RWPE2 (cell line): ENCODE data around the gene STXBP5L.
A peak's percentile ranks its signal among the peaks of the same experiment; 100 is the strongest.

ENCODE experiments used
- ATAC-seq: fragments of 200-7000 bp; cut with Tn5 transposase; 3 replicates; pipeline ENCODE4 v1.9.1; 2021; ENCODE audit warnings: low read depth
- DNase-seq: peaks from one replicate; pipeline ENCODE4 v3.0.0-alpha.2; 2020; ENCODE audit warnings: low spot score
- H3K27ac ChIP-seq: fragments of 450-650 bp; 2 replicates; pipeline ENCODE4 v1.5.1; 2017; ENCODE audit warnings: mild to moderate bottlenecking; ENCODE audit not compliant: poor library complexity, severe bottlenecking
- H3K27me3 ChIP-seq: fragments of 250-450 bp; sonication (Bioruptor Pico); 2 replicates; pipeline ENCODE4 v1.5.1; 2021; ENCODE audit warnings: mild to moderate bottlenecking, moderate library complexity; ENCODE audit not compliant: insufficient read depth, poor library complexity, severe bottlenecking
- H3K36me3 ChIP-seq: fragments of 250-450 bp; sonication (Bioruptor Pico); 2 replicates; pipeline ENCODE4 v1.5.1; 2020; ENCODE audit warnings: low read depth, mild to moderate bottlenecking, moderate library complexity
- H3K4me1 ChIP-seq: fragments of 250-450 bp; sonication (Bioruptor Pico); 2 replicates; pipeline ENCODE4 v1.5.1; 2021; ENCODE audit warnings: mild to moderate bottlenecking, moderate library complexity; ENCODE audit not compliant: insufficient read depth, poor library complexity, severe bottlenecking
- H3K4me3 ChIP-seq: fragments of 250-450 bp; sonication (Bioruptor Pico); 2 replicates; pipeline ENCODE4 v1.5.1; 2021; ENCODE audit warnings: mild to moderate bottlenecking, moderate library complexity; ENCODE audit not compliant: severe bottlenecking
- H3K9me3 ChIP-seq: fragments of 250-450 bp; sonication (Bioruptor Pico); 2 replicates; pipeline ENCODE4 v1.5.1; 2021; ENCODE audit warnings: mild to moderate bottlenecking, moderate library complexity; ENCODE audit not compliant: severe bottlenecking
- TF ChIP-seq, protein P1 (sequence below): fragments of 450-650 bp; IDR thresholded peaks from one replicate; pipeline ENCODE4 v1.5.1; 2017; ENCODE audit warnings: mild to moderate bottlenecking, moderate library complexity; ENCODE audit not compliant: poor library complexity, severe bottlenecking

The STXBP5L gene

GRCh38 chr3:120908030-120908794 is at the start of gene STXBP5L:
Gene STXBP5L, plus strand, starts transcription at chr3:120908205. Its CDS starts 1,374 bp downstream, at chr3:120909579.
- Histone ChIP-seq H3K27me3 (peaks cover 74% of the 10 kb centered on the region), H3K4me3 (peak within 1 kb of the TSS; percentile 15), H3K27ac (no peak within 1 kb of the TSS), H3K9me3 (no peaks in the 10 kb centered on the region), H3K4me1 (no peaks in the 10 kb centered on the region), H3K36me3 (no peaks in the 10 kb centered on the region)
- peak; percentile 65 for DNase-seq
- TF ChIP-seq, protein P1, sequence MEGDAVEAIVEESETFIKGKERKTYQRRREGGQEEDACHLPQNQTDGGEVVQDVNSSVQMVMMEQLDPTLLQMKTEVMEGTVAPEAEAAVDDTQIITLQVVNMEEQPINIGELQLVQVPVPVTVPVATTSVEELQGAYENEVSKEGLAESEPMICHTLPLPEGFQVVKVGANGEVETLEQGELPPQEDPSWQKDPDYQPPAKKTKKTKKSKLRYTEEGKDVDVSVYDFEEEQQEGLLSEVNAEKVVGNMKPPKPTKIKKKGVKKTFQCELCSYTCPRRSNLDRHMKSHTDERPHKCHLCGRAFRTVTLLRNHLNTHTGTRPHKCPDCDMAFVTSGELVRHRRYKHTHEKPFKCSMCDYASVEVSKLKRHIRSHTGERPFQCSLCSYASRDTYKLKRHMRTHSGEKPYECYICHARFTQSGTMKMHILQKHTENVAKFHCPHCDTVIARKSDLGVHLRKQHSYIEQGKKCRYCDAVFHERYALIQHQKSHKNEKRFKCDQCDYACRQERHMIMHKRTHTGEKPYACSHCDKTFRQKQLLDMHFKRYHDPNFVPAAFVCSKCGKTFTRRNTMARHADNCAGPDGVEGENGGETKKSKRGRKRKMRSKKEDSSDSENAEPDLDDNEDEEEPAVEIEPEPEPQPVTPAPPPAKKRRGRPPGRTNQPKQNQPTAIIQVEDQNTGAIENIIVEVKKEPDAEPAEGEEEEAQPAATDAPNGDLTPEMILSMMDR, result no peak
- ATAC-seq, result peak; percentile 96

- no peaks in the 10 kb centered on the region for H3K4me1 ChIP-seq
- no peak for DNase-seq
- no peaks in the 10 kb centered on the region for H3K9me3 ChIP-seq
- H3K4me3 ChIP-seq, result no peak overlapping the region
- no peak for ATAC-seq
- no peaks in the 10 kb centered on the region for H3K27me3 ChIP-seq
- H3K27ac ChIP-seq, result no peak overlapping the region
- H3K36me3 ChIP-seq, result no peaks in the 10 kb centered on the region
- TF ChIP-seq, protein P1, result no peak
Measured at GRCh38 chr3:120858521-120858920, 49.5 kb upstream of the STXBP5L start.

DNA sequence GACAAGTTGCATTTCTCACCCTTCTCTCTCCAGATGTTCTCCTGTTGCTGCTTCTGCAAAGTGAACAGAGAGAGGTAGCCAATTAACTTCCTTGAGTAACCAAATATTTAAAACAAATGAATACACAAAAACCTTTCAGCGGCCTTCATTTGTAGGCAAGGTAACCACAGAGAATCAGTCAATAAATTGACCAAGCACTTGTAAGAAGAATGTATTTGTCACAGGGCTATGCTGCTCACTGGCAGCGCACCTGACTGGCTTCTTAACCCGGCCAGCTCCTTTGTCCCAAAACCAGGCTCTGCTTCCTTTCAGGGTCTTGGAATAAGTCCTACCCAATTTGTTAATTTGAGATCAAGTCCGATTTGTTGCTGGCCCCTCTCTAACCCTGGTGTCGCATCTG is 43.5 kb upstream of the STXBP5L start:
- H3K27ac ChIP-seq, result no peak overlapping the region
- no peak for DNase-seq
- H3K36me3 ChIP-seq, result no peaks in the 10 kb centered on the region
- no peaks in the 10 kb centered on the region for H3K4me1 ChIP-seq
- ATAC-seq, result no peak
- TF ChIP-seq, protein P1, result no peak
- H3K9me3 ChIP-seq, result no peaks in the 10 kb centered on the region
- H3K27me3 ChIP-seq, result no peaks in the 10 kb centered on the region
- H3K4me3 ChIP-seq, result no peak overlapping the region

GRCh38 chr3:120875507-120875906 is 32.5 kb upstream of the STXBP5L start:
- peaks cover 3% of the 10 kb centered on the region for H3K27me3 ChIP-seq
- ATAC-seq, result no peak
- DNase-seq, result no peak
- TF ChIP-seq, protein P1, result no peak
- no peaks in the 10 kb centered on the region for H3K9me3 ChIP-seq
- H3K4me1 ChIP-seq, result no peaks in the 10 kb centered on the region
- no peak overlapping the region for H3K4me3 ChIP-seq
- no peaks in the 10 kb centered on the region for H3K36me3 ChIP-seq
- no peak overlapping the region for H3K27ac ChIP-seq

- H3K4me1 ChIP-seq, result no peaks in the 10 kb centered on the region
- ATAC-seq, result no peak
Measured at GRCh38 chr3:120875989-120876388, 32.0 kb upstream of the STXBP5L start.

More at GRCh38 chr3:120875989-120876388, 32.0 kb upstream of the STXBP5L start:
- H3K9me3 ChIP-seq, result no peaks in the 10 kb centered on the region
- H3K27ac ChIP-seq, result no peak overlapping the region
- DNase-seq, result no peak
- H3K4me3 ChIP-seq, result no peak overlapping the region
- no peaks in the 10 kb centered on the region for H3K36me3 ChIP-seq
- H3K27me3 ChIP-seq, result peaks cover 3% of the 10 kb centered on the region
- TF ChIP-seq, protein P1, result no peak
